ENCODE data around the gene SRRM4.

Gene SRRM4

GRCh38 chr12:119136811-119137410 is 155.6 kb downstream of the SRRM4 start:
- no peak for DNase-seq (ENCODE audit: low read depth)
- TF ChIP-seq CTCF (IDR thresholded peaks at IDR 0.05; ENCODE audit: control insufficient read depth, extremely low read depth, insufficient read depth) = no peak
- no peak overlapping the region for H3K4me3 ChIP-seq (ENCODE audit: low read depth, low read length)

GRCh38 chr12:119139448-119139847 is 158.1 kb downstream of the SRRM4 start:
- no peak overlapping the region for H3K4me3 ChIP-seq (ENCODE audit: low read depth, low read length)
- no peak for DNase-seq (ENCODE audit: low read depth)
- no peak for TF ChIP-seq CTCF (IDR thresholded peaks at IDR 0.05; ENCODE audit: control insufficient read depth, extremely low read depth, insufficient read depth)

- no peak for TF ChIP-seq CTCF (IDR thresholded peaks at IDR 0.05; ENCODE audit: control insufficient read depth, extremely low read depth, insufficient read depth)
- no peak for DNase-seq (ENCODE audit: low read depth)
- H3K4me3 ChIP-seq (ENCODE audit: low read depth, low read length) = no peak overlapping the region
Observed at GRCh38 chr12:119145367-119145766, 164.0 kb downstream of the SRRM4 start.

- no peak for TF ChIP-seq CTCF (IDR thresholded peaks at IDR 0.05; ENCODE audit: control insufficient read depth, extremely low read depth, insufficient read depth)
- no peak overlapping the region for H3K4me3 ChIP-seq (ENCODE audit: low read depth, low read length)
- no peak for DNase-seq (ENCODE audit: low read depth)
Observed at GRCh38 chr12:119147847-119148448, 166.6 kb downstream of the SRRM4 start.

- no peak for DNase-seq (ENCODE audit: low read depth)
- no peak for TF ChIP-seq CTCF (IDR thresholded peaks at IDR 0.05; ENCODE audit: control insufficient read depth, extremely low read depth, insufficient read depth)
- H3K4me3 ChIP-seq (ENCODE audit: low read depth, low read length) = no peak overlapping the region
Observed at GRCh38 chr12:119149270-119149669, 167.9 kb downstream of the SRRM4 start.

- no peak for TF ChIP-seq CTCF (IDR thresholded peaks at IDR 0.05; ENCODE audit: control insufficient read depth, extremely low read depth, insufficient read depth)
- no peak for DNase-seq (ENCODE audit: low read depth)
- H3K4me3 ChIP-seq (ENCODE audit: low read depth, low read length) = no peak overlapping the region
Observed at GRCh38 chr12:119151445-119152026, 170.2 kb downstream of the SRRM4 start.
